ENCODE data around the gene ZKSCAN4.

ZKSCAN4 gene

GRCh38 chr6:28248916-28249315 lies 3.2 kb downstream of the ZKSCAN4 start:
- no peak for DNase-seq

DNA sequence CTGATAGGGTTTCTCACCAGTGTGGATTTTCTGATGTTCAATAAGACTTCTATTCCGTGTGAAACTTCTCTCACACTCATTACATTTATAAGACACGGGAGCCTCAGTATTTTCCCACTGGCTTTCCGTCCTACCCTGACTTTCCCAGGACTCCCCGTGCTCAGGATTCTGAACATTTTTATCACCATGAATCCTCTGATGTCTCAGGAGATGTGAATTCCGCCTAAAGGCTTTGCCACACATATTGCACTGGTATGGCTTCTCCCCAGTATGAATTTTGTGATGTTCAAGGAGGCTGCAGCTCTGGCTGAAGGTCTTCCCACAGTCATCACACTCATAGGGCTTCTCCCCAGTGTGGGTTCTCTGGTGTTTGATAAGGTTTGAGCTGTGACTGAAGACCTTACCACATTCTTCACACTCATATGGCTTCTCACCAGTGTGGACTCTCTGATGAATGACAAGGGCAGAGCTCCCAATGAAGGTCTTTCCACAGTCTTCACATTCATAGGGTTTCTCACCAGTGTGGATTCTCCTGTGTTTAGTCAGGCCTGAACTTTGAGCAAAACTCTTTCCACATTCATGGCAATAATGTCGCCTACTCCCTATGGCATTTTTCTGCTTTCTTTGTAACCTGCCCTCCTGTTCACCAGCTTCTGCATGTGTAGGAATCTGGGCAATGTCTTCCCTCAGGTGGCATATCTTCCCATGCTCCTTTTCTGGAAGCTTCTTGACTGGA lies 6.7 kb downstream of the ZKSCAN4 start:
- DNase-seq: no peak

DNA sequence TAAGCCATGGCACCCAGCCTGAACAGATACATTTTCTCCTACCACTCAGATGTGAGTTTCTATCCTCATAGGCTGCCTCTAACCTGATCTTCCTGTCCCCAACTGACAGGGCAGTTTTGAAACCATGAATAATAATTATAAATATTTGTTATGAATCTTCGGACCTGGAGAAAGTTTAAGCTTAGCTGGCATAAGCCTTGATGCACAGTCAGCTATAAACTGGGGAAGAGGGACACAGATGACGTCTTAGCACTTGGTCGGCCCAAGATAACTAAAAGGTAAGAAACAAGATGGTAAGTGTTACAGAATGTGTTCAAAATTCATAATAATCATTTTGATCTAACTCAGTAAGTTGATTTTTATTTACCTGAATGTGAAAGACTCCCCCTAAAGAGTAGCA lies 8.1 kb downstream of the ZKSCAN4 start:
- no peak for DNase-seq

GRCh38 chr6:28240471-28240870 lies 11.6 kb downstream of the ZKSCAN4 start:
- no peak for DNase-seq

GRCh38 chr6:28239636-28240035 lies 12.4 kb downstream of the ZKSCAN4 start:
- no peak for DNase-seq

- no peak for DNase-seq
Measured at GRCh38 chr6:28235912-28236452, 16.1 kb downstream of the ZKSCAN4 start.

GRCh38 chr6:28232785-28233184 lies 19.3 kb downstream of the ZKSCAN4 start:
- DNase-seq: no peak

GRCh38 chr6:28226460-28226859 lies 25.6 kb downstream of the ZKSCAN4 start:
- no peak for DNase-seq

- peak in 1 of 6 experiments; percentile 11 for DNase-seq
Measured at GRCh38 chr6:28225056-28225834, 26.8 kb downstream of the ZKSCAN4 start, which contains the start of gene ZSCAN9. Gene ZSCAN9, plus strand, starts transcription at chr6:28225275. Its CDS starts 1,810 bp downstream, at chr6:28227085.

GRCh38 chr6:28224131-28225055 lies 27.7 kb downstream of the ZKSCAN4 start:
- DNase-seq: no peak

DNA sequence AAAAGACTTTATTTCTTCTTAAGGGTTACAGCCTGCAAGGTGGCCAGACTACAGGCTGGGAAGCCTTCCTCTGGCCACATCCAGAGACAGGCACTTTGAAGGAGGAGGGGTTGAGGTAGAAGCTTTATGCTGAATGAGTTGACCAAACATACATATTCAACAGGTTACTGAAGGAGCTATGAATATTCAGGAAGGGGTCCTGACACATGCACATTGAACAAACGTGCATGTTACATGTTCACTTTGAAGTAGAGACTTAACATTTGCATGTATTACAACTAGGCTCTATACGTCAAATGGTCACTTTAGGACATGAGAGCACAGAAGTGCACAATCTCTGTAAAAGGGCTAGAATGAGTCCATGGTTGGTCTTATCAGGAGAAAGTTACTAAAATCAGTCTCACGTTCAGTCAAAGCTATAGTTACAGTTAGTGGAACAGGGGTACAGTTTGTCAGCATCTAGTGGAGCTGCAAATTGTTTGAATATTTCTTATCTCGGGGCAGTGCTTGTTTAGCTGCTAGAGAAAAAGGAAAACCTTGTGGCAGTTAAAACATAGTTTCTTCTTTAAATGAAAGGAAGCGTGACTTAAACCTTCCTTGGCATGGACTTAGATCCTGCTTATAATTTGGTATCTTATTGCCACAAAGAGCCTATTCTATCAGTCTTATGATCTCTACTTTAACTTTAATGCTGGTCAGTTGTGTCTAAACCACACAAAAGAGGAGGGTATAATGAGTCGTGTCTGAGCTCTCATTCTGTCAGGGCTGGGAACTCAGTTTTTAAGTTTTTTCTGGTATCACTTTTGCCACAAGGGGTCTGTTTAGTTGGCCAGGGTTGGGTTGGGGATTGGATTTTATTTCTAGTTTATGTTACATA lies 31.6 kb downstream of the ZKSCAN4 start:
- DNase-seq: no peak

GRCh38 chr6:28218312-28219248 lies 33.5 kb downstream of the ZKSCAN4 start:
- DNase-seq: peak in 1 of 6 experiments; percentile 13

GRCh38 chr6:28217890-28218289 lies 34.2 kb downstream of the ZKSCAN4 start:
- no peak for DNase-seq

GRCh38 chr6:28215425-28215824 lies 36.6 kb downstream of the ZKSCAN4 start:
- DNase-seq: no peak

DNA sequence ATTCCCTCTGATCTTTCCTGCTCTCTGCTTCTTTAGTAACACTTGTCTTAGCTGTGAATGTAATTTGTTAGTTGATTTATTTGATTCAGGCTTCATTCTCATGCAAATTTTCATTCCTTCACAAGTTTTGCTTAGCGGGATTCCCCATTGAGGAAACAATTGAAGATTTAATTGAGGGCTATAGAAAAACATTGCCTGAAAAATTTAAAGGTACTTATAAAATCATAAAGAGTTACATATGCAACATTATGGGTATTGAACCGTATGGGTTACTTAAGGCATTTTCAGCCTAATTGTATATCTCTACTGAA lies 38.9 kb downstream of the ZKSCAN4 start:
- DNase-seq: no peak

DNA sequence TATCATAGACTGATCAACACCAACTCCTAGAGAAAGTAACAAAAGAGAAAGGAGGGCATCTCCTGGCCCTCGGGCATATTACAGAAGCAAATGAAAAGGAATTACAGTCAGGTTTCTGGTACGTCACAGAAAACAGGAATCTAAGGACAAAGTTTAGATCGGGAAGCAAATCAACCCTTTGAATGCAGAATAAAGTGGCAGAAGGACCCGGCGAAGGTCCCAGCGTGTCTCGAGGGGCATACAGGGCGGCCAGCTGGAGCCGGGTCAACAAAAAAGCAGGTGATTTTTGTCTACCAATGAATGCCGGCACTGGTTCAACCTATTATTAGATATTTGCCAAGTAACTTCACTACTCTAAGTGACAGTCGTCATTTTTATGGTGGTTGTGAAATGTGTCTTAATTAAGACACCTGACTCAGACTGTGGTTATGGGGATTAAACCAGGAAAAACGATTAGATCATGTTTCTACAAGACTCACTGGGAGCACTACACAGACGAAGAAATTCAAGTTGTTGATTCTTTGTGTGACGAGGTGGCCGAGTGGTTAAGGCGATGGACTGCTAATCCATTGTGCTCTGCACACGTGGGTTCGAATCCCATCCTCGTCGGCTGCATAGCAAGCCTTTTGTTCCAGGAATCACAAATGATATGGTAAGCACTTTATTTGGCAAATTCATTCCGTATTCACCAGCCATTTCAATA lies 39.4 kb downstream of the ZKSCAN4 start:
- DNase-seq: peak in 1 of 6 experiments; percentile 32

GRCh38 chr6:28211840-28212509 lies 40.1 kb downstream of the ZKSCAN4 start:
- DNase-seq: no peak

DNA sequence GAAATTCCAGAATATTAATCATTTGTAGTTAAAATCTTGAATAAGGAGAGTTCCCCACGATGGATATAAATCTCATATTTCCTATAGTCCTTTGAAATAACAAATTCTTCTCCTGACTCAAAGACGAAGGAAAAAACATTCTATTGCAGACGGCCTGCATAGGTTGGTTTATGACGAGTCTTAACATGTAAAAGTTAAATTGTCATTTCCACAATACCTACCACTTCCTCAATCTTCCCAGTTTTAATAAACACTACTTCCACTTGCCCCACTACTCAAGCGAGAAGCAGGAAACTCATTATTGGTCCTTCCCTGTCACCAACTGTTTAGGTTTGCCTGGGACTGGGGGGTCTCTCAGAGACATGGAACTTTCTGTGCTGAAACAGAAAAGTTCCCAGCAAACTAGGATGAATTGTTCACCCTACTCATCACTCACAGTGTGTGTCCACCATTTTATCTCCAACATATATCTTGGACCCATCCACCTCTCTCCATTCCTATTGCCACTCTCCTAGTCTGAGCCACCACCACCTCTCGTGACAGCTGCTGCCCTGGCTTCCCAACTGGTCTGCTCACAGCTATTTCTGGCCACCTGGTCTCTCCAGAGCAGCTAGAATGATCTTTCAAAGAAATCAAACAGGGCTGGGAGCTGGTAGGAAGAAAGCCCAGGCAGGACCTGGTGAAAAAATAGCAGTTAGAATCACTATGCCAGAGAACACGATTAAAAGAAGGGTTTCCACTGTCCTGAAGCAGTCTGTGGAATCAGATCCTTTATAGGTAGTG lies 42.1 kb downstream of the ZKSCAN4 start:
- no peak for DNase-seq

All from stimulated activated naive CD4-positive, alpha-beta T cell (primary cell).